Measurements from ENCODE around the gene PLCB2.

Gene PLCB2

DNA sequence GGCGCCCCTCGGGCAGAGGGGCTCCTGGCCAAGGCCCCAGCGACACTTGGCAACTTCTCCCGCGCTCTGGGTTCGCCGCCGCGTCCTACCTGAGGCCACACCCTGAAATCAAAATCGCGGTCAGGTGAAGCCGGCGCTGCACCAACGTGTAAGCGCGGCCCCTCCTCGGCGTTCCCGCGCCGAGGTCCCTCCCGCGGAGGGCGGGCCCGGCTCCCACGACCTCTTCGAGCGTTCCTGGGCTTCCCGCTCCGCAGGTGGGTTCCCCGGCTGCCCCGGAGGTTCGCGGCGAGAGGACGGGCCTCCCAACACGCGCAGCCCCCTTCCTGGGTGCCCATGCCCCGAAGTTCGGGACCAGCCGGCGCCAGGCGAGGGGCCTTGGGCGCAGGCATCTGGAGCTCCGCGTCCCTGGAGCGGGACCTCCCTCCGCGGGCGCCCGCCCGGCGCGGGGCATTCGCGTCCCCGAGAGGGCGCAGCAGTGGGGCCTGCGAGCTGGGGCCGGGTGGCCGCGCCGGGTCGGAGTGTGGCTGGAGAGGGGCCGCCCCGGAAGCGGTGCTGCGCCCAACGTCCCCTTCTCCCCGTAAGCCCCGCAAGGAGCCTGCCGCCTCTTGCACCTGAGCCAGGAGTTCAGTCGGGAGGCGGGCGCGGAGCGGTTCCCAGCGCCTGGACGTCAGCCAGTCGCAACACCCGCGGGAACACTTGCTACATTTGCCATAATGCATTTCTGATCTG is 55.1 kb downstream of the PLCB2 start:
- DNase-seq (ENCODE audit: low read depth in 4 of 4, low spot score in 1 of 4) = no peak

DNA sequence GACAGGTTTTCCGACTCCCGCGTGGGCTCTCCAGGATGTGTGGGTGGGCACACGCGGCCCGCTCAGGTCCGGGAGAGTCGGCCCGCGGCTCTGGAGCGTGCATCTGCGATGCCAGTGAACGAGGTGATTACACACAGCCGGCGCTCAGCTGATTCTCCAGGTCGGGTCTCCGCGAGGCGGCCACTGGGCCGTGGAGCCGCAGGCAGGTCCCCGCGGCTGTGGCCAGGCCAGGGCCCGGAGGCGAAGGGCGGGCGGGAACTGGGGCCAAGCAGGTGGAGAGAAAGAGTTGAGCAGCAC is 55.6 kb downstream of the PLCB2 start:
- DNase-seq (ENCODE audit: low read depth in 4 of 4, low spot score in 1 of 4) = no peak

DNA sequence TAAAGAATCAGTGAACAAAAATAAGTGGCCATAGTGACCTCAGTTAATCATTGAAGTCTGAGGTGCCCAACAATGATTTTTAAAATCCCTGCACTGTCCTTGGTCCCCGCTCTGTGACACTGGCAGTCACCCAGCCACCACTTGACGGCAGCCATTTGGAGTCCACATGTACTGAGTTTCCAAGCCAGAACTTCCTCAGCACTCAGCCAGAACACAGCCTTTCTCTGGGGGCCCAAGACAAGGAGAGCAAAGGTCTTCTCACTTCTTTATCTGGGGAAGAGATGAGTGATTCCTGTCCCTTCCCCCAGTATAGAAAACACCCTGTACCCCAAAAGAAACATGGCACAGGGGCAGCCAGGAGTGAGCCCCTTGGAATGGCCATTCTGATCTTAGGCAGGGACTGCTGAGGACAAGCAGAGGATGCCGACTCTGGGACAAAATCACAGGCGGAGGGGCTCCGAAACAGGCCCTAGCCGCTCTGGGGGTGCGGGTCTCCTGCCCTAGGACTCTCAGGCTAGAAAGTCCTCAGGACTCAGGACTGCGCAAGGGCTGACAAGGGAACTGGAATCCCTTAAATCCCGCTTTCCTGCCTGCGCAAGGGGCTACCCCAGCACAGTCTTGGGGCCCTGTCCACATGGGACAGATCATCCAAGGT is 56.1 kb downstream of the PLCB2 start:
- DNase-seq (ENCODE audit: low read depth in 4 of 4, low spot score in 1 of 4) = no peak

DNA sequence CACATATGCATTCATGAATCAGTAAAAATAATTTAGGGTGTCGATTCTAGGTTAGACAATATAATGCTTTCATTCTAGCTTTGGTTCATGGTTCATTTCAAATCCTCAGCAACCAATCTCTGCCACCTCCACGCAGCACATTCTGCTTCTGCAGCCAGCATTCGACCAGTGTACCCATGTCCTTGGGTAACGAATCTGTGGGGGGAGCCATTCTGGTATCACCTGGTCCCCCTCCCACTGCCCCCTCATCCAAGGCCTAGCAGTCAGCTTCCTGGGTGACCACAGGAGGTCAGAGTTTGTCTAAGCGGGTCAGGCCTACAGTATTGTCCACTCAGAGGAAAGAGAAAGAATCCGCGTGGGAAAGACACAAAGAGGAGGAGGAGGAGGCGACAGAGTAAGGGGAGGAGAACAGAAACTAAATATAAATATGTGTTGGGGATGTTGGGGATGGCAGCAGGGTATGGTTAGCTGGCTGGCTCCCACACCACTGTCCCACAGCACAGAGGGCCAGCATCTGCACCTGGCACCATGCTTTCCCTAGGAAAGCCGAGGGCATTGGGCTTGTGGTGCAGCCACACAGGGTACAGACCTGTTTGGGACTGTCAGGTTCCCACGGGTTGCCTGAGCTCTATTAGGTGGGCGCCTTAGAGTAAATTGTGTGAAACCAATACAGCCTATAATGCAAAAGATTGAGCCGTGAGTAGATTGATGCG is 56.8 kb downstream of the PLCB2 start:
- no peak for DNase-seq (ENCODE audit: low read depth in 4 of 4, low spot score in 1 of 4)

DNA sequence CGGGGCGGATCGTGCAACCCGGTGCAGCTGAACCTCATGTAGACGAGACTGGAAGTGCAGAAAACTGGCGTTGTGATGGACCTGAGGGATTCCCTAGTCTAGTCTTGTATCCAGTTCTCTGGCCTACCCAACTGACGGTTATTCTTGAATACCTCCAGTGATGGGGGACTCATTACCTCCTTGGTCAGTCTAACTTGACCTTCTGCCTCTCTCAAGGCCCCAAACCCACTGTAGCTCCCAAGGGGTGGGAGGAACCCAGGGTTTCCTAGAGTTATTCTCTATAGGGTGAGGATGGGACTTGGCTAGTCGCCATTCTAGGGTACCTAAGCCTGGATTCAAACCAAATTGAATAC is 57.5 kb downstream of the PLCB2 start:
- DNase-seq (ENCODE audit: low read depth in 4 of 4, low spot score in 1 of 4) = no peak

DNA sequence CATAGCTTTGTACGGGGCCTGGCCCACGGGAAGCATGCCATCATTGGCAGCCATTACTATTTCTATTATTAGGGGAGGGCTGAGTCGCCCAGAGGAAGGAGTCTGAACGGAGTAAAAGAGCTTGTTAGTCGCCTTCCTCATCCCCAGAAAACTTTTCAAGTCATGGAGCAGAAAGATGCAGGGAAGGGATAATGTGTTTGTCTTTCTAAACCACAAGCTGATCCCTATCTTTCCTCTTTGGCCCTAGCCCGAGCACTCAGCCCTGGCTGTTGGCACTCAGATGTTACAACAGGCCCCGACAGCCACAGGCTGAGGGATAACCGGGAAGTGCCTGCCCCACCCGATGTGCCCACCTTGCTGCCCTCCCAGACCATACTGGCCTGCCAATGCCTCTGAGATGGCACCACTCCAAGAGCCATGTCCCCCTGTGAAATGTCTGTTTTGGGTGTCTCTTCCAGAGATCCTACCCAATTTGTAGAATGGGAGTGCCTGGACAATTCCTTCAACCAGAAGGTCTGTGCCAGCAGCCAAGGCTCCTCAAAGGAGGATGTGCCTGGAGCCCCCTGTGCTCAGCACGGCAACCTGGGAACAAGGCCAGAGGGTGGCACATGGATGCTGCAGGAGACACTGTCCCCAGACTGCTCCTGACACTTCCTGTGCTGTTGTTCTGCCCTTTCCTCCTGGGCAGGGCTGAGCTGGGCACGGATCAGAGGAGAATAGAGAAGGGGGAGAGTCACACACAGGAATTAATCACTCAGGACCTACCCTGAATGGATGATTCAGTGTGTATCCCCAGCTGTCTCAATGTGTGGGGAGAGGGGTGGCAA is 58.0 kb downstream of the PLCB2 start:
- DNase-seq (ENCODE audit: low read depth in 4 of 4, low spot score in 1 of 4) = no peak

DNA sequence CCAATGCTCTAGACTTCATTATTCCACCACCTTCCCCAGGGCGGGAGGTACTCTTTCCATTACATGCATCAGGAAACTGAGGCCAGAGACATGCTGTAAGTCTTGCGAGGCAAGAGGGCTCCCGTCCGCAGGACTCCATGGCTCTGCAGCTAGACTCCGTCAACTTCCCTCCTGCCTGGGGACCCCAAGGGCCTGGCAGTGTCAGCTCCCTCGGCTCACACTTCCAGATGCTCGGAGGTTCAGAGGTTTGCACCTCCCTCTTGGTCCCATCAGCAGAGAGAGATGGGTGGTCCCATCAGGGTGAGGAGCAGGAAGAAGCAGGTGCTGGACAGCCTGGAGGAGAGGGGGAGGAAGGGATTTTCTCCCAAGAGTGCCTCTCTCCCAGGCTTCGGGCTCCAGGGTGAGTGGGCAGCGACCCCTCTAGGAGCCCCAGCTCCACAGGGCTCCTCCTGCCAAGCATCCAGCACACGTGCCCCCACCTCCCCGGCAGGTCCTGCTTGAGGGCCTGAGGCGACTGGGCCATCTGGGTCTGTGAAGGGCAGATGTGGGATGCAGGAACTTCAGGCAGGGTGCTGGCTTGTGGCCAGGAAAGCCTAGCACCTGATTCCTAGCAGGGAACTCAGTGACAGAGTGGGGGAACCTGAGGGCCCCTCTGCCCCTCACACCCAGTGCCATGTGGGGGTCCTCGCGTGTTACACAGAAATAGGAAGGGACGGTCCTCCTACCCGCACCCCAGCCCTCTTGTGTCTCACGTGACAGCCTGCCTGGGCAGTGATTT is 59.5 kb downstream of the PLCB2 start:
- no peak for DNase-seq (ENCODE audit: low read depth in 4 of 4, low spot score in 1 of 4)

DNA sequence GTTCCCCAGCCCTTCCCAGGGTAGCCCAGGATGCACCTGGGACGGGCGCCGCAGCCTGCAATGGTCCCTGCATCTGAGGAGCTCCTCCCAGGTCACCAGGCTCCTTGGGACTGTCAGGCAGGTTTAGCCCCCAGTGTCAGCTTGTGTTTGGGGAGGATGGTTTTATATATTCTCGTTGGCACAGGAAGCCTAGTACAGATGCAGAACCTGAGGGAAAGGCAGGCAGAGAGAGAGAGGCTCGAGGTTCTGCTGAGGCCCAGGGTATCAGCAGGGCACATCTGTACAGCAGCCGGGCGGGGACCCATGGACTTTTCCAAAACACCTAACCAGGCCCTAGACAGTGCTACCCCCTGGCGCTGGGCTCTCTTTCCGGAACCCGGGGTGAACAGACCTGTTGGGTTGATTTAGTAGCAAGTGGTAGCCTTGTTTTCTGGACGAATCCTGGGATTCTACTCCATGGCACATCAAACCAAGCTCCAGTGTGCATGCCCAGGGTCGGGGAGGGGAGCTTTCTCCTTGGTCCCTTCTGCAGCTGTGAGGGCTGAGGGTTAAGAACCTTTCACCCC is 60.2 kb downstream of the PLCB2 start:
- DNase-seq (ENCODE audit: low read depth in 4 of 4, low spot score in 1 of 4) = no peak

DNA sequence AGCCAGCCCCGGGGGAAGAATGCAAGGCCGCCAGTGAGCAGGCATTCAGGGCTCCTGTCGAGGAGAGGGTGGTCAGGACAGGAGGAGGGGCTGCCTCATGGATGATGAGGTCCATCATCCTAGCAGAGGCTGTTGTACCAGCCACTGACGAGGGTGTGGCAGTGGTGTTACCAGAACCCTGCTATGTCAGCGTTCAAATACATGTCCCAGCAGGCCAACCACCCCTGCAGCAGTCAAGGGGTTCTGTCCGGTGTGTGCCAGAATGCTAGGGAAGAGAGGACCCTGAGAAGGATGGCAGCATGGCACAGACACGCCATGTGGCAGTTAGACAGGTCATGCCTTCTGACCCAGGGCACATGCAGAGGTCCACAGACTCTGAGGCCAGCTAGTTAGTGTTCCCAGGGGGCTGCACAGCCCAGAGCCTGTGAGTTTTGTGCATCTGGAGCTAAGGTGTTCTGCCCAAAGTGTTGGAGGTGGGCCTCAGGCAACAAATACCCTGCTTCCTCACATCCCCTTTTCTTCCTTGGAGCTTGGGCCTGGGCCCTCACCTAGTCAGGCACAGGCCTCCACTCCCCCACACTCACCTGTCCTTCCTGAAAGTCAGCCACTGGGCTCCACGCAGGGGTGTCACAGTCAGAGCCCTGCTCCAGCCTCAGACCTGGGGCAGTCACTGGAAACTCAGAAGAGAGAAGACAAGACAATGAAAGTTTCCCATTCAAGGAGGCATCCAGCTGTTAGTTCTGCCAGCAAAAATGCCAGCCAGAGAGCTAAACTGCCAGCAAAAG is 61.0 kb downstream of the PLCB2 start:
- no peak for DNase-seq (ENCODE audit: low read depth in 4 of 4, low spot score in 1 of 4)

DNA sequence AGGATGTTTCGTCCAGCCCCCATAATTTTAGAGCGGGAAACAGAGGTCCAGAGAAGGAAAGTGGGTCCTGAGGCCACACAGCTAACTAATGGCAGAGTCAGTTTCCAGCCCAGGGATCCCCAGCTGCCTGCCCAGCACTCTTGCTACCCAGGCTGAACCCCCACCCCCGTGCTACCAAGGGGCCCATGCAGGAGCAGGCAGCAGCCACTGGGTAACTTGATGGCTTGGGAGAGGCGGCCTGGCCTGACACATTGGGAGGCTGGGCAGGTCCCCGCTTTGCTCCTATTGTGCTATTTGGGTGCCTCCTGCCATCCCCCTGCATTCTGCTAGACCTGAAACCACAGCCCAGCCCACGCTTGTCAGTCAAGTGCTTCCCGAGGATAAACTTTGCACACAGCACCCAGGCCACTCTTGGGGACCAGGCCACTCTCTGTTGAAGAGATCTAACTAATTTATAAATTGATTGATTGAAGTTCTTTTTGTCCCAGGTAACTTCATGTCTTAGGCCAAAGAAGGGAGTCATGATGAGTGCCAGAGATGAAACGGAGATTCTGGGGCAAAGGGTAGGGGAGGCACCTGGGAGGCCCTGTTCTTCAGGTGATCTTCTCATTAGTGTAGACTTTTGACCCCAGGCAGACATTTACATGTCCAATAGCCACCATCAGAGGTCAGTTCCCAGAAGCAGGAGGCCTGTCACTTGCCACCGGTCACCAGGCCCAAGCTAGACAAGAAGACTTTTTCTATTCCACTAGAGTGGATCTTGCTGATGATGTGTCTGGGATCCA is 61.9 kb downstream of the PLCB2 start:
- no peak for DNase-seq (ENCODE audit: low read depth in 4 of 4, low spot score in 1 of 4)

DNA sequence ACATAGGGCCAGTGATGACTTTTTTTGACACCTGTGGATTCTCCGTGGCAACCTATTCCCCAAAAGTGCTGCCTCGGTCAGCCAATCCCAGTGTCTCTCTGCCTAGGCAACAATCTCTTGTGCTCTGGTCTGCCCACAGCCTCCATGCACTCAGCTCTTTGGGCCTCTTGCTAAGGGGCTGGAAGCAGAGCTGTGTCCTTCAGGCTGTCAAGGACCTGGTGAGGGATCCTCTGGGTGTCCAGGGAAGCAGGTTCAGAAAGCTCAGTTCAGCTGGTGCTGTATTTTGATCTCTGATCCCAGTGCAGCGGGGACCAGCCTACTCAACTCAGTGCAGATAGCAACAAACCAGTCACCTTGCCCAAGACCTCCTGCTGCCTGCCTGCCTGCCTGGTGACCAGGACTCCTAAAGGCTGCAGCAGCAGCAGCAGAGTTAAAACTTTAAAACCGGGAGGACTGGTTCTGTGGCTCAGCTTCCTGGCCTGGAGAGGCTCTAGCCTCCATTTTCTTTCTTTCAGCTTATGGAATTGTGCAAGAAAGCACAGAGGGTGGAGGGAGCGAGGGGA is 62.7 kb downstream of the PLCB2 start:
- no peak for DNase-seq (ENCODE audit: low read depth in 4 of 4, low spot score in 1 of 4)

DNA sequence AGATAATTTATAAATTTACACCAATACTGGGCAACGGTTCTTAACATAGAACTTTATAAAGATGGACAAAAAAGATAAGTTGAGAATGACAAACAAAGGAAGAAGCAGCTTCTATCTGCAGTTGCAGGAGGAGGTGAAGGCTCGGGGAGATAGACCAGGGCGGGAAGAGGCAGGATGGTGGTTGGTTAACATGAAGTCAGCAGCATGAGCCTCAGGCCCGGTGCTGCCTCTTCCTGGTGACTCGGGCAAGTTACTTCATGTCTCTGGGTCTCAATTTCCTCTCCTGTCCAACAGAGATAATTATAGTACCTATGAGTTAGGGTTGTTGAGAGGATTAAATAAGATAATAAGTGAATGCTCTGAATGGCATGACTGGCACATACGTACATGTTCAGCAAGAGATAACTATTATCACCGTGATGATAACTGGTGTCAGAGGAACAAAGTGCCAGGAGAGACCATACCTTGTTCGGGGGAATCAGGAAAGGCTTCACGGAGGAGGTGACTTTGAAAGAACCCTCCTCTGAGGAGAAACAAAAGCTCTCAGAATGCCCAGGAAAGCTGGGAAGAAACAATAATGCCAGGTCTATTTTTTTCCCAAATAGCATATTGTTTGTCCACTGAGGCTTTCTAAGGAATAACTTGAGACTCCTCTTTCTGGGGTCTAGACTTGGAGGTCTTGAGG is 64.5 kb downstream of the PLCB2 start:
- DNase-seq (ENCODE audit: low read depth in 4 of 4, low spot score in 1 of 4) = no peak

DNA sequence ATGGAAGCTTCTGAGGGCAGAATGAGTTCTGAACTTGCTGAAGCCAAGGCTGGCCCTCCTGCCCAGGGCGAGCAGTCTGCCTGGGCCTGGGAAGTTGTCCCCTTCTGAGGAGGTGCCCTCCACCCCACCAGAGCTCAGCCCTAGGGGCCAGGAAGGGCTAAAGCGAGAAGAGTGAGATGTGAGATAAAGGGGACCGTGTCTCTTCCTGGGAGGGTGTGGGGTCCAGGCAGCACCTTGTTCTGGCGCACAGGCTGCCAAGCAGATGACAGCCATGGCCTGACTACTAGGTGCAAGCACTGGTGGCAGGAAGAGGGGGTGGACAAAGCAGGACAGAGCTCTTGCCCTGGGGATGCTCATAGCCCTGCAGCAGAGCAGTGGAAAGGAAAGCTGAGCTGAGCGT is 65.1 kb downstream of the PLCB2 start:
- no peak for DNase-seq (ENCODE audit: low read depth in 4 of 4, low spot score in 1 of 4)

DNA sequence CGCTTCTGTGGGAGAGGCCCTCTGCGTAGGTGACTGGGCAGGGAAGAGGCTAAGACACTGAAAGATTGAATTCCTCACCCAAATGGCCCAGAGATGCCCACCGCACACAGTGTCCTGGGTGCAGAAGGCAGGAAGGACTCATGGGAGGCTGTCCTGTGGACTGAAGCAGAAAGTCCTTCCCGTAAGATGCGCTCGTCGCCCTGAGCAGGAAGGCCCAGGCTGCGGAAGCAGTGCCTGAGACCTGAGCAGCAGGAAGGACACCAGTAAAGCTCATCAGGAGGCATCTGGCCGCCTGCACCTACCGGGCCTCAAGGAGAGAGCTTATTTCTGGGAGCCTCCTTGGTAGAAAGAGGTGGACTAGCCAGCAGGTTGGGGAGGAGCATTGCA is 65.5 kb downstream of the PLCB2 start:
- no peak for DNase-seq (ENCODE audit: low read depth in 4 of 4, low spot score in 1 of 4)

DNA sequence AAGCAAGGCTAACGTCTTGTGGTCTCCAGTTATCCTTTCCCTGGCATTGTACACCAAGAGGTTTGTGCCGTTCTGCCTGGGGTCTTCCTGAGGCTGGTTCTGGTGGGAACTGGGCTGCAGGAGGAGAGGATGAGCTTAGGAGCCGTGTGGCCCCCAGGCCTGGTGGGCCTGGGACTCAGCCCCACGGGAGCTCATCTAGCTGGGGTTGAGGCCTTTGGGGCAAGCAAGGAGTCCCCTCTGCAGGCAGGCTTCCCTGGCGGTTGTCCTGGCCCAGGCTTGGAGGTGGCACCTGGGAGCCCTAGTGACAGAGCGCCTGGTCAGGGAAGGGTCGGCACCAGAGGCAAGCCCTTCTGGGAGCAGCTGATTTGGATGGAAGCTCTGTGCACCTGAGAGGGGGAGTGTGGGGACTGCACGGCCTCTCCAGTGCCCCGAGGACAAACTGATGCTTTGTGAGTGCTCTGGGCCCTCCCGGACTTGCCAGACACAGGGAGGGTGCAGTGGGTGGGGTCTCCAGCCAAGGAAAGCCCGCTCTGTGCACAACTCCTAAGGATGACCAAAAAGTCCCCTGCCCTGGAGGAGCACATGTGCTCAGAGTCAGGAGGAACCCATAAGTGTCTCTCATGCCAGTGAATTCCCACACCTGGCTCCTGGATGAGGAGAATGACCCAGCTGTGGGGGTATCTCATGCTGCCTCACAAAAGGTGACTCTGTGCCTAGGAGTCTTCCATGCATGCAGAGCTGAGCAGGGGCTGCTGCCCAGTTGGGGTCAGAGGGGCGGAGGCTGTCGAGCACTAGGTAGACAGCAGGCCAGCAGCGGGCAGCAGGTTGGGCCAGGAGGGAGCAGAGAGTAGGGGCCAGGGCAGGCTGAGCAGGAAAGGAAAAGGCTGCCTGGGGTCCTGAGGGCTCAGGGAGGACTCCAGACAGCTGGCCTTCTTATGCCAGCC is 66.2 kb downstream of the PLCB2 start:
- no peak for DNase-seq (ENCODE audit: low read depth in 4 of 4, low spot score in 1 of 4)

DNA sequence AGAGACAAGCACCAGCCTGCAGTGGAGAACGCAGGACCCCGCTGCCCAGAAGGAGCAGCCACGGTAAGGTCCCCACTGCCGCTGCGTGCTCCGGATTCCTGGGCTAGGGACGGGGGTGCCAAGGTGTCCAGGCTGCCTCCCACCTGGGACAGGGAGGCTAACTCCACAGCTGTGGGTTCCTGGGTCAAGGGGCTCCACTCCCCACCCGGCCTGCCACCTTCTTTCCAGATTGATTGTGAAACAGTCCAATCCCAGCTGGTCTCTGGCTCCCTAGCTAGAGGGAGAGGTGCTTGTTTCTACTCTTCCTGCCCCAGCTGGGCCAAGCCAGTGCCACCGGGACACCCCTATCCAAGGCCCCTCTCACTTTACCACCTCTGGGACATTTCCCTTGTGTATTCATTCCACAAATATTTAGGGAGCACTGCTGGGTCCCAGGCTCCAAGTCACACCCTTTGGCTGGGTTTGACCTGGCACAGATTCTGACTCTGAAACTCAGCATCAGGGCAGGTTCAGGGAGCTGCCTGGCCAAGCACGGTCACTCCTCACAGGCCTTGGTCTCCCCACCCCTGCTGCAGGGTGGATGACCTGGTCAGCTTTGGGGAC is 67.0 kb downstream of the PLCB2 start:
- DNase-seq (ENCODE audit: low read depth in 4 of 4, low spot score in 1 of 4) = no peak
